Panc1 (cell line): ENCODE results near the gene WWOX. TPM values are rescaled to one million over a fixed set of nuclear protein-coding genes. Genes with fewer than 3 reads are reported as not detected.

Source experiments
- ATAC-seq: fragments of 200-7000 bp; cut with Tn5 transposase; 2 replicates; pipeline ENCODE4 v1.9.1; 2020; ENCODE audit warnings: mild to moderate bottlenecking, moderate library complexity
- BruUV-seq: library from RNA; stranded (reverse); fragments of 400-500 nt; replicated peaks from 2 replicates; lab custom pipeline; 2021; lab: Mats Ljungman, UMichigan
- CTCF ChIA-PET: fragments of 300-600 bp; sonication (Branson Sonifier 250); formaldehyde crosslinking; loops from one replicate; lab custom pipeline; 2022; ENCODE audit warnings: antibody characterized with exemption; lab: Charles Lee
- POLR2A ChIA-PET: fragments of 300-600 bp; sonication (Branson Sonifier 250); formaldehyde crosslinking; loops from one replicate; lab custom pipeline; 2022; ENCODE audit warnings: antibody characterized with exemption; lab: Charles Lee
- DNase-seq: peaks from one replicate; pipeline ENCODE4 v3.0.0-alpha.2; 2010; ENCODE audit warnings: low read depth, low spot score
- H3K27ac ChIP-seq: 2 replicates; pipeline ENCODE4 v1.5.1; 2011; ENCODE audit warnings: mild to moderate bottlenecking, low read length, inconsistent platforms
- H3K27me3 ChIP-seq: fragments of 200-500 bp; sonication (Bioruptor generic); 2 replicates; pipeline ENCODE4 v1.6.0; 2014; ENCODE audit warnings: low read length, inconsistent platforms; ENCODE audit not compliant: control insufficient read depth, insufficient read depth
- H3K36me3 ChIP-seq: fragments of 200-500 bp; sonication (Bioruptor generic); 2 replicates; pipeline ENCODE4 v1.5.1; 2014; ENCODE audit warnings: inconsistent platforms, mild to moderate bottlenecking, low read length, moderate library complexity; ENCODE audit not compliant: control insufficient read depth, insufficient read depth
- H3K4me1 ChIP-seq: 2 replicates; pipeline ENCODE4 v1.5.1; 2011; ENCODE audit warnings: inconsistent platforms, mild to moderate bottlenecking, low read length, moderate library complexity; ENCODE audit not compliant: control insufficient read depth, insufficient read depth
- H3K4me3 ChIP-seq, 2 experiments: 2 replicates each; pipeline ENCODE4 v1.5.1; 2011 to 2012; ENCODE audit warnings: low read depth in 2 of 2, low read length in 2 of 2, mild to moderate bottlenecking in 2 of 2, inconsistent platforms in 1 of 2, moderate library complexity in 1 of 2
- H3K9me3 ChIP-seq: fragments of 200-500 bp; sonication (Bioruptor generic); 2 replicates; pipeline ENCODE4 v1.5.1; 2014; ENCODE audit warnings: low read depth, mild to moderate bottlenecking, inconsistent platforms, low read length, moderate library complexity; ENCODE audit not compliant: control insufficient read depth, insufficient read depth
- POLR2AphosphoS5 ChIP-seq: IDR thresholded peaks from 2 replicates; pipeline ENCODE4 v1.6.1; 2012; ENCODE audit warnings: mild to moderate bottlenecking, low read depth, low read length, moderate library complexity
- SIN3A ChIP-seq: IDR thresholded peaks from 2 replicates; pipeline ENCODE4 v1.6.1; 2012; ENCODE audit warnings: low read depth, mild to moderate bottlenecking, low read length, moderate library complexity, borderline replicate concordance; ENCODE audit not compliant: insufficient read depth
- TCF7L2 ChIP-seq: IDR thresholded peaks from 2 replicates; pipeline ENCODE4 v1.6.1; 2011; ENCODE audit warnings: mild to moderate bottlenecking, low read depth, low read length, inconsistent platforms
- in situ Hi-C: cut with HindIII; loops from 2 replicates; pipeline ENCODE4 v1.10.0; 2016; ENCODE audit warnings: low sequenced_read_pairs, low pct_unique_long_range_greater_than_20kb
- intact Hi-C: fragments of 100-400 bp; cut with micrococcal nuclease; formaldehyde crosslinking; loops from one replicate; pipeline ENCODE4 v1.10.0; 2022; ENCODE audit not compliant: unreplicated experiment
- total RNA-seq: library from RNA; stranded (reverse); gene quantifications from one replicate; pipeline ENCODE4 v1.2.1, GENCODE V29; 2021; ENCODE audit not compliant: unreplicated experiment
- TF ChIP-seq, protein P1 (sequence below), 2 experiments: IDR thresholded peaks; 2 replicates each; pipeline ENCODE4 v1.6.1; 2011 to 2012; ENCODE audit warnings: low read depth in 2 of 2, control low read depth in 1 of 2, low read length in 1 of 2, mild to moderate bottlenecking in 1 of 2, moderate library complexity in 1 of 2; ENCODE audit not compliant: insufficient read depth in 1 of 2
- TF ChIP-seq, protein P2 (sequence below): fragments of 450-650 bp; IDR thresholded peaks from 2 replicates; pipeline ENCODE4 v1.5.1; 2017; ENCODE audit warnings: mild to moderate bottlenecking

Gene WWOX
- total RNA-seq, 1 experiment from 2014 or later, result 12.5 TPM

DNA sequence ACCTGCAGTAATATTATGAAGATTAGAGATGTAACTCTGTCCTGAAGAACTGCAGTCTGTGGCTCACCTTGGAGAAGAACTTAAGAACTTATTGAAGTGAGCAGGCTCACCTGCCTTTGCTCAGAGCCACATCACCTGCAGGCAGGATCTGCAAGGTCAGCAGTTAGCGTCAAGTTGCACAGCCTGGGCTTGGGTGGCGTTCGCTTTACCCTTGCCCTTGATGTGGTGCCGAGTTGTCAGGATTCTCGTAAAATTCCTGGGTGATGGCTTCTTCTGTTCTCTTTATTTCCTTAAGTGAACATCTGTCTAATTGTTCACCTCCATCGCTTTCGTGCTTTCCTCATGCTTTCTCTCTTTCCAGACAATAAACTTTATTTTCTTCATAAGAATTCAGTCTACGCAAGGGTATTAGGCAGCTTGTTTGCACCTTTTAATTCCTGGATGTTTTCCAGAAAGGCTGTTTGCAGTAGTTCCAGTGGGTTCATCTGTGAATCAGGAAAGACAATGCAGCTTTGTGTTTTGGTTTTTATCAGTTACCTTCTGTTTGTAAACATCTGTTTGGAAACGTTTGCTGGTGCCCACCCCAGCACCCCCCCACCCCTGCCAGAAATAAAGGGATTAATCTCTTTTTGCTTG is 254.3 kb downstream of the WWOX start:
- no peak for ATAC-seq
- TF ChIP-seq SIN3A (no peak), TCF7L2 (no peak), POLR2AphosphoS5 (no peak)
- TF ChIP-seq, protein P1, sequence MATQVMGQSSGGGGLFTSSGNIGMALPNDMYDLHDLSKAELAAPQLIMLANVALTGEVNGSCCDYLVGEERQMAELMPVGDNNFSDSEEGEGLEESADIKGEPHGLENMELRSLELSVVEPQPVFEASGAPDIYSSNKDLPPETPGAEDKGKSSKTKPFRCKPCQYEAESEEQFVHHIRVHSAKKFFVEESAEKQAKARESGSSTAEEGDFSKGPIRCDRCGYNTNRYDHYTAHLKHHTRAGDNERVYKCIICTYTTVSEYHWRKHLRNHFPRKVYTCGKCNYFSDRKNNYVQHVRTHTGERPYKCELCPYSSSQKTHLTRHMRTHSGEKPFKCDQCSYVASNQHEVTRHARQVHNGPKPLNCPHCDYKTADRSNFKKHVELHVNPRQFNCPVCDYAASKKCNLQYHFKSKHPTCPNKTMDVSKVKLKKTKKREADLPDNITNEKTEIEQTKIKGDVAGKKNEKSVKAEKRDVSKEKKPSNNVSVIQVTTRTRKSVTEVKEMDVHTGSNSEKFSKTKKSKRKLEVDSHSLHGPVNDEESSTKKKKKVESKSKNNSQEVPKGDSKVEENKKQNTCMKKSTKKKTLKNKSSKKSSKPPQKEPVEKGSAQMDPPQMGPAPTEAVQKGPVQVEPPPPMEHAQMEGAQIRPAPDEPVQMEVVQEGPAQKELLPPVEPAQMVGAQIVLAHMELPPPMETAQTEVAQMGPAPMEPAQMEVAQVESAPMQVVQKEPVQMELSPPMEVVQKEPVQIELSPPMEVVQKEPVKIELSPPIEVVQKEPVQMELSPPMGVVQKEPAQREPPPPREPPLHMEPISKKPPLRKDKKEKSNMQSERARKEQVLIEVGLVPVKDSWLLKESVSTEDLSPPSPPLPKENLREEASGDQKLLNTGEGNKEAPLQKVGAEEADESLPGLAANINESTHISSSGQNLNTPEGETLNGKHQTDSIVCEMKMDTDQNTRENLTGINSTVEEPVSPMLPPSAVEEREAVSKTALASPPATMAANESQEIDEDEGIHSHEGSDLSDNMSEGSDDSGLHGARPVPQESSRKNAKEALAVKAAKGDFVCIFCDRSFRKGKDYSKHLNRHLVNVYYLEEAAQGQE (IDR thresholded peaks at IDR 0.05; ENCODE audit: insufficient read depth in 1 of 2, low read depth in 2 of 2, low read length in 1 of 2), result no peak
- TF ChIP-seq, protein P2, sequence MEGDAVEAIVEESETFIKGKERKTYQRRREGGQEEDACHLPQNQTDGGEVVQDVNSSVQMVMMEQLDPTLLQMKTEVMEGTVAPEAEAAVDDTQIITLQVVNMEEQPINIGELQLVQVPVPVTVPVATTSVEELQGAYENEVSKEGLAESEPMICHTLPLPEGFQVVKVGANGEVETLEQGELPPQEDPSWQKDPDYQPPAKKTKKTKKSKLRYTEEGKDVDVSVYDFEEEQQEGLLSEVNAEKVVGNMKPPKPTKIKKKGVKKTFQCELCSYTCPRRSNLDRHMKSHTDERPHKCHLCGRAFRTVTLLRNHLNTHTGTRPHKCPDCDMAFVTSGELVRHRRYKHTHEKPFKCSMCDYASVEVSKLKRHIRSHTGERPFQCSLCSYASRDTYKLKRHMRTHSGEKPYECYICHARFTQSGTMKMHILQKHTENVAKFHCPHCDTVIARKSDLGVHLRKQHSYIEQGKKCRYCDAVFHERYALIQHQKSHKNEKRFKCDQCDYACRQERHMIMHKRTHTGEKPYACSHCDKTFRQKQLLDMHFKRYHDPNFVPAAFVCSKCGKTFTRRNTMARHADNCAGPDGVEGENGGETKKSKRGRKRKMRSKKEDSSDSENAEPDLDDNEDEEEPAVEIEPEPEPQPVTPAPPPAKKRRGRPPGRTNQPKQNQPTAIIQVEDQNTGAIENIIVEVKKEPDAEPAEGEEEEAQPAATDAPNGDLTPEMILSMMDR, result no peak

DNA sequence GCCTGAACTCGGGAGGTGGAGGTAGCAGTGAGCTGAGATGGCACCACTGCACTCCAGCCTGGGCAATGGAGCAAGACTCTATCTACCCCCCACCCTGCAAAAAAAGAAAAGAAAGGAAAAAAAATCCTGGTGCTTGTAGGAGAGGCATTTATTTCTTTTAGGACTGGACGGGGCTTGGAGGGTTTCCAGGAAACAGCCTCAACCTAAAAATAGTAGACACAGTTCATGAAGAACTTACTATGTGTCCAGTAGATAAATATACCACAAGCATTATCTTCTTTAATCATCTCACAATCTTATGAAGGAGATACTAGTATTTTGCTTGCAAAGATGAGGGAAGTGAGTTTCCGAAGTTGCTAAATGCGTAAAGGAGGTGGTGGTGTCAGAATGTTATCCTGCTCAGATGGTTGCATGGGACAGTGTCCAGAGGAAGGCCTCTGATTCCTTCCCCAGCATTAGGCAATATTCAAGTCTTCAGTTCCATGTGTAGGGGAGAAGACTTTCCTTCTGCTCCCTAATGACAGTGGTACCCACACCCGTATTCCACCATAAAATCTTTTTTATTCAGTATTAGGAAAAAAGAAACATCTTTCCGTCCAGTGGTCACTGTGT is 263.2 kb downstream of the WWOX start:
- Histone ChIP-seq H3K4me1 (no peaks in the 10 kb centered on the region), H3K36me3 (no peaks in the 10 kb centered on the region), H3K9me3 (no peaks in the 10 kb centered on the region), H3K4me3 (no peak overlapping the region), H3K27me3 (no peaks in the 10 kb centered on the region), H3K27ac (no peak overlapping the region)
- ATAC-seq, result no peak
- TF ChIP-seq, protein P2, result no peak
- TF ChIP-seq POLR2AphosphoS5 (no peak), TCF7L2 (no peak), SIN3A (no peak)
- TF ChIP-seq, protein P1 (IDR thresholded peaks at IDR 0.05; ENCODE audit: insufficient read depth in 1 of 2, low read depth in 2 of 2, low read length in 1 of 2), result no peak
- POLR2A ChIA-PET, result no interaction called here
- in situ Hi-C loops (no loop called here), intact Hi-C loops (no loop called here)
- CTCF ChIA-PET, result no interaction called here
- no peak for DNase-seq
- no TSS peak for BruUV-seq

More for the DNA sequence above, 254.3 kb downstream of the WWOX start:
- intact Hi-C loops, result no loop called here
- no peaks in the 10 kb centered on the region for H3K36me3 ChIP-seq
- no peaks in the 10 kb centered on the region for H3K27me3 ChIP-seq
- H3K4me3 ChIP-seq, result no peak overlapping the region
- H3K4me1 ChIP-seq, result no peaks in the 10 kb centered on the region
- H3K9me3 ChIP-seq, result no peaks in the 10 kb centered on the region
- ChIA-PET POLR2A (no interaction called here), CTCF (no interaction called here)
- in situ Hi-C loops, result no loop called here
- DNase-seq, result no peak
- BruUV-seq, result no TSS peak
- no peak overlapping the region for H3K27ac ChIP-seq
